CD8-positive, alpha-beta memory T cell (primary cell): ENCODE results near the gene HTRA3. TPM values are rescaled to one million over a fixed set of nuclear protein-coding genes. Genes with fewer than 3 reads are reported as not detected.

ENCODE experiments used
- CTCF ChIA-PET: fragments of 350-600 bp; sonication (Branson Sonifier 250); formaldehyde crosslinking; loops from one replicate; lab custom pipeline; 2021; ENCODE audit warnings: antibody characterized with exemption; lab: Charles Lee
- POLR2A ChIA-PET: fragments of 350-600 bp; sonication (Branson Sonifier 250); formaldehyde crosslinking; loops from one replicate; lab custom pipeline; 2021; ENCODE audit warnings: antibody characterized with exemption; lab: Charles Lee
- DNase-seq, 5 donors: peaks; one replicate each; pipeline versions ENCODE4 v3.0.0 to v3.0.0-alpha.2; 2020 to 2022; ENCODE audit warnings: mixed read lengths in 1 of 5
- H3K27ac ChIP-seq: one replicate; pipeline ENCODE4 v1.7.0; 2013; ENCODE audit warnings: low read depth, mild to moderate bottlenecking, low read length, moderate library complexity
- H3K27me3 ChIP-seq: 2 replicates; pipeline ENCODE4 v1.7.0; 2013; ENCODE audit warnings: low read length, mild to moderate bottlenecking; ENCODE audit not compliant: insufficient read depth, poor library complexity, severe bottlenecking
- H3K36me3 ChIP-seq: 2 replicates; pipeline ENCODE4 v1.7.0; 2013; ENCODE audit warnings: mild to moderate bottlenecking, low read length, moderate library complexity; ENCODE audit not compliant: insufficient read depth
- H3K4me1 ChIP-seq: 2 replicates; pipeline ENCODE4 v1.7.0; 2013; ENCODE audit warnings: mild to moderate bottlenecking, low read length, moderate library complexity; ENCODE audit not compliant: insufficient read depth
- H3K4me3 ChIP-seq: 2 replicates; pipeline ENCODE4 v1.7.0; 2013; ENCODE audit warnings: mild to moderate bottlenecking, low read length
- H3K9me3 ChIP-seq: 2 replicates; pipeline ENCODE4 v1.7.0; 2013; ENCODE audit warnings: mild to moderate bottlenecking, low read length
- H3K27ac Mint-ChIP-seq, 8 donors: one replicate each; pipeline ENCODE4 v1.8.0; 2020 to 2021; ENCODE audit warnings: mixed read lengths in 8 of 8, mild to moderate bottlenecking in 6 of 8, inconsistent platforms in 3 of 8, moderate library complexity in 3 of 8
- H3K27me3 Mint-ChIP-seq, 2 donors: one replicate each; pipeline ENCODE4 v1.8.0; 2020 to 2021; ENCODE audit warnings: mixed read lengths in 2 of 2, mild to moderate bottlenecking in 1 of 2, moderate library complexity in 1 of 2
- H3K36me3 Mint-ChIP-seq, 3 donors: one replicate each; pipeline ENCODE4 v1.8.0; 2020 to 2021; ENCODE audit warnings: mixed read lengths in 3 of 3, inconsistent platforms in 1 of 3, mild to moderate bottlenecking in 1 of 3
- H3K4me1 Mint-ChIP-seq, 3 donors: one replicate each; pipeline ENCODE4 v1.8.0; 2020 to 2021; ENCODE audit warnings: mixed read lengths in 3 of 3, inconsistent platforms in 1 of 3, mild to moderate bottlenecking in 1 of 3
- H3K4me3 Mint-ChIP-seq, 7 donors: one replicate each; pipeline ENCODE4 v1.8.0; 2020 to 2021; ENCODE audit warnings: mixed read lengths in 7 of 7, mild to moderate bottlenecking in 6 of 7, moderate library complexity in 4 of 7, inconsistent platforms in 2 of 7
- H3K9me3 Mint-ChIP-seq, 5 donors: one replicate each; pipeline ENCODE4 v1.8.0; 2020 to 2022; ENCODE audit warnings: mixed read lengths in 5 of 5, mild to moderate bottlenecking in 3 of 5, moderate library complexity in 2 of 5, inconsistent platforms in 1 of 5
- polyA plus RNA-seq: library from polyadenylated mRNA; unstranded; fragments of 300-500 nt; fragmentation: Illumina TruSeq; gene quantifications from one replicate; pipeline ENCODE4 v1.2.3, GENCODE V29; 2021
- total RNA-seq, 2 experiments: library from RNA; stranded (reverse); gene quantifications; one replicate each; pipeline ENCODE4 v1.2.3, GENCODE V29; 2021

The HTRA3 gene
- total and polyA plus RNA-seq, 3 experiments from 2014 or later: not detected

GRCh38 chr4:8290701-8290970, 21.1 kb downstream of the HTRA3 start:
- no peaks in the 10 kb centered on the region for H3K4me1 Mint-ChIP-seq
- POLR2A ChIA-PET: no interaction called here
- no peaks in the 10 kb centered on the region for H3K36me3 Mint-ChIP-seq
- H3K4me3 Mint-ChIP-seq: no peak overlapping the region
- Histone ChIP-seq H3K27ac (no peak overlapping the region), H3K27me3 (no peaks in the 10 kb centered on the region), H3K4me3 (no peak overlapping the region), H3K36me3 (no peaks in the 10 kb centered on the region), H3K4me1 (no peaks in the 10 kb centered on the region), H3K9me3 (no peaks in the 10 kb centered on the region)
- H3K27ac Mint-ChIP-seq: peak overlapping the region in 1 of 8 donors; percentile 44
- no peaks in the 10 kb centered on the region for H3K27me3 Mint-ChIP-seq
- no peaks in the 10 kb centered on the region for H3K9me3 Mint-ChIP-seq
- DNase-seq: no peak
- CTCF ChIA-PET: no interaction called here

- ChIA-PET POLR2A (no interaction called here), CTCF (no interaction called here)
- Mint-ChIP-seq H3K27ac (no peak overlapping the region), H3K9me3 (no peaks in the 10 kb centered on the region), H3K36me3 (no peaks in the 10 kb centered on the region), H3K4me1 (no peaks in the 10 kb centered on the region), H3K4me3 (no peak overlapping the region), H3K27me3 (no peaks in the 10 kb centered on the region)
- H3K27me3 ChIP-seq: no peaks in the 10 kb centered on the region
- H3K4me3 ChIP-seq: no peak overlapping the region
- H3K4me1 ChIP-seq: no peaks in the 10 kb centered on the region
- H3K36me3 ChIP-seq: no peaks in the 10 kb centered on the region
- H3K9me3 ChIP-seq: no peaks in the 10 kb centered on the region
- H3K27ac ChIP-seq: no peak overlapping the region
- DNase-seq: peak in 1 of 5 donors; percentile 11
These were observed 21.6 kb downstream of the HTRA3 start for GRCh38 chr4:8291036-8291682.

GRCh38 chr4:8291701-8292477, 22.3 kb downstream of the HTRA3 start:
- Mint-ChIP-seq H3K27ac (peak overlapping the region in 1 of 8 donors; percentile 17), H3K36me3 (no peaks in the 10 kb centered on the region)
- POLR2A ChIA-PET: no interaction called here

GRCh38 chr4:8292478-8293107, 23.0 kb downstream of the HTRA3 start:
- ChIA-PET CTCF (no interaction called here), POLR2A (no interaction called here)
- no peaks in the 10 kb centered on the region for H3K36me3 ChIP-seq
- Mint-ChIP-seq H3K4me3 (no peak overlapping the region), H3K9me3 (no peaks in the 10 kb centered on the region), H3K27me3 (peaks cover 0 to 2% of the 10 kb centered on the region in 2 donors), H3K4me1 (no peaks in the 10 kb centered on the region), H3K27ac (peak overlapping the region in 1 of 8 donors; percentile 47), H3K36me3 (no peaks in the 10 kb centered on the region)
- H3K4me3 ChIP-seq: no peak overlapping the region
- H3K27me3 ChIP-seq: no peaks in the 10 kb centered on the region
- H3K27ac ChIP-seq: no peak overlapping the region
- H3K4me1 ChIP-seq: no peaks in the 10 kb centered on the region
- H3K9me3 ChIP-seq: no peaks in the 10 kb centered on the region
- peak in 1 of 5 donors; percentile 13 for DNase-seq

More at GRCh38 chr4:8291701-8292477, 22.3 kb downstream of the HTRA3 start:
- Mint-ChIP-seq H3K27me3 (no peaks in the 10 kb centered on the region), H3K9me3 (no peaks in the 10 kb centered on the region), H3K4me3 (no peak overlapping the region), H3K4me1 (no peaks in the 10 kb centered on the region)
- no peak overlapping the region for H3K4me3 ChIP-seq
- no peaks in the 10 kb centered on the region for H3K9me3 ChIP-seq
- no peaks in the 10 kb centered on the region for H3K27me3 ChIP-seq
- peak in 1 of 5 donors; percentile 18 for DNase-seq
- no peaks in the 10 kb centered on the region for H3K4me1 ChIP-seq
- CTCF ChIA-PET: no interaction called here
- no peak overlapping the region for H3K27ac ChIP-seq
- no peaks in the 10 kb centered on the region for H3K36me3 ChIP-seq

GRCh38 chr4:8293131-8293975, 23.8 kb downstream of the HTRA3 start:
- H3K4me3 ChIP-seq: no peak overlapping the region
- POLR2A ChIA-PET: no interaction called here
- no peaks in the 10 kb centered on the region for H3K36me3 Mint-ChIP-seq
- peak in 1 of 5 donors; percentile 37 for DNase-seq
- no peak overlapping the region for H3K27ac ChIP-seq
- H3K36me3 ChIP-seq: no peaks in the 10 kb centered on the region
- no peak overlapping the region for H3K27ac Mint-ChIP-seq
- H3K27me3 ChIP-seq: no peaks in the 10 kb centered on the region
- H3K9me3 ChIP-seq: no peaks in the 10 kb centered on the region
- no peak overlapping the region for H3K4me3 Mint-ChIP-seq
- H3K9me3 Mint-ChIP-seq: no peaks in the 10 kb centered on the region
- no peaks in the 10 kb centered on the region for H3K4me1 ChIP-seq
- CTCF ChIA-PET: no interaction called here
- no peaks in the 10 kb centered on the region for H3K4me1 Mint-ChIP-seq
- peaks cover 0 to 2% of the 10 kb centered on the region in 2 donors for H3K27me3 Mint-ChIP-seq

- Histone ChIP-seq H3K4me3 (no peak overlapping the region), H3K36me3 (no peaks in the 10 kb centered on the region), H3K9me3 (no peaks in the 10 kb centered on the region), H3K4me1 (no peaks in the 10 kb centered on the region), H3K27ac (no peak overlapping the region), H3K27me3 (no peaks in the 10 kb centered on the region)
- H3K36me3 Mint-ChIP-seq: no peaks in the 10 kb centered on the region
- H3K4me1 Mint-ChIP-seq: no peaks in the 10 kb centered on the region
- H3K27ac Mint-ChIP-seq: no peak overlapping the region
- no peaks in the 10 kb centered on the region for H3K9me3 Mint-ChIP-seq
- DNase-seq: peak in 1 of 5 donors; percentile 36
- H3K27me3 Mint-ChIP-seq: peaks cover 0 to 2% of the 10 kb centered on the region in 2 donors
- H3K4me3 Mint-ChIP-seq: no peak overlapping the region
- ChIA-PET CTCF (no interaction called here), POLR2A (no interaction called here)
These were observed 24.5 kb downstream of the HTRA3 start for GRCh38 chr4:8294036-8294435.

GRCh38 chr4:8294775-8295174, 25.2 kb downstream of the HTRA3 start:
- no peak for DNase-seq
- Histone ChIP-seq H3K4me1 (no peaks in the 10 kb centered on the region), H3K9me3 (no peaks in the 10 kb centered on the region), H3K36me3 (no peaks in the 10 kb centered on the region), H3K4me3 (no peak overlapping the region), H3K27ac (no peak overlapping the region), H3K27me3 (no peaks in the 10 kb centered on the region)
- CTCF ChIA-PET: no interaction called here
- POLR2A ChIA-PET: no interaction called here
- Mint-ChIP-seq H3K36me3 (no peaks in the 10 kb centered on the region), H3K27ac (no peak overlapping the region), H3K27me3 (peaks cover 0 to 2% of the 10 kb centered on the region in 2 donors), H3K4me1 (no peaks in the 10 kb centered on the region), H3K9me3 (no peaks in the 10 kb centered on the region), H3K4me3 (no peak overlapping the region)
